Fibroblast of mammary gland (primary cell): ENCODE results near the gene ACVRL1.

ENCODE experiments used
- DNase-seq: peaks from one replicate; pipeline ENCODE4 v3.0.0-alpha.2; 2010; ENCODE audit warnings: low read depth
- H3K4me3 ChIP-seq: 2 replicates; pipeline ENCODE4 v1.5.1; 2011; ENCODE audit warnings: low read depth, mild to moderate bottlenecking, low read length, moderate library complexity; ENCODE audit not compliant: control insufficient read depth
- CTCF ChIP-seq: conservative IDR thresholded peaks from 2 replicates; pipeline ENCODE4 v1.5.1; 2011; ENCODE audit warnings: low read depth, low read length, inconsistent platforms; ENCODE audit not compliant: control insufficient read depth, insufficient read depth

The ACVRL1 gene

GRCh38 chr12:51953864-51954263 lies 46.6 kb downstream of the ACVRL1 start:
- H3K4me3 ChIP-seq: no peak overlapping the region
- TF ChIP-seq CTCF: no peak
- DNase-seq: no peak

GRCh38 chr12:51954561-51955361 lies 47.5 kb downstream of the ACVRL1 start:
- DNase-seq: peak; percentile 57
- no peak overlapping the region for H3K4me3 ChIP-seq

DNA sequence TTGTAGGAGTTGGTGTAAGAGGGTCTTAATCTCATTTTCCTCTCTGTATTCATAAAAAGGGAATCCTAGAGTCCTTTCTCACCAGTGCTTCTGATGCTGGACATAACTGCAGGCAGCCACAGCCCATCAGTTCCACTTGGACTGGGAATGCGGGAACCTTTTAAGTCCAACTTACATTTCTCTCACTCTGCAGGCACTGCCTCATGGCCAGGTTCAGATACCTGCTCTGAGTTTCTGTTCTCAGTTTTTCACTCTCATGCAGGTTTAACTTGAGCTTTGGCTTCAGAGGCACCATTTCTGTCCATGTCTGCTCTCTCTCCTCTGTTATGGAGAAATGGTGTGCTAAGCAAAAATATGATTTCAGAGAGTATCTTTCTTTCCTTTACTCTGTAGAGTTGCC lies 48.4 kb downstream of the ACVRL1 start:
- TF ChIP-seq CTCF: no peak
- no peak for DNase-seq
- no peak overlapping the region for H3K4me3 ChIP-seq

More at GRCh38 chr12:51954561-51955361, 47.5 kb downstream of the ACVRL1 start:
- no peak for TF ChIP-seq CTCF

DNA sequence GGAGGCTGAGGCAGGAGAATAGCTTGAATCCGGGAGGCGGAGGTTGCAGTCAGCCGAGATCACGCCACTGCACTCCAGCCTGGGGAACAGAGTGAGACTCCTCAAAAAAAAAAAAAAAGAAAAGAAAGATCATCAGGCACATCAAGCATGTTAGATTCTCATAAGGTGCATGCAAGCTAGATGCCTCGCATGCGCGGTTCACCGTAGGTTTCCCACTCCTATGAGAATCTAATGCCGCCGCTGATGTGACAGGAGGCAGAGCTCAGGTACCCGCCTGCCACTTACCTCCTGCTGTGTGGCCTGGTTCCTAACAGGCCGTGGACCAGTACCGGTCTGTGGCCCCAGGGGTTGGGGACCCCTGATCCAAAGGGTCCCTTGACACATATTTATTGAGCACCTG lies 51.2 kb downstream of the ACVRL1 start:
- no peak for TF ChIP-seq CTCF
- H3K4me3 ChIP-seq: no peak overlapping the region
- DNase-seq: no peak

- peak; percentile 66 for DNase-seq
- TF ChIP-seq CTCF: no peak
- no peak overlapping the region for H3K4me3 ChIP-seq
Measured at GRCh38 chr12:51959211-51959610, 51.9 kb downstream of the ACVRL1 start.

DNA sequence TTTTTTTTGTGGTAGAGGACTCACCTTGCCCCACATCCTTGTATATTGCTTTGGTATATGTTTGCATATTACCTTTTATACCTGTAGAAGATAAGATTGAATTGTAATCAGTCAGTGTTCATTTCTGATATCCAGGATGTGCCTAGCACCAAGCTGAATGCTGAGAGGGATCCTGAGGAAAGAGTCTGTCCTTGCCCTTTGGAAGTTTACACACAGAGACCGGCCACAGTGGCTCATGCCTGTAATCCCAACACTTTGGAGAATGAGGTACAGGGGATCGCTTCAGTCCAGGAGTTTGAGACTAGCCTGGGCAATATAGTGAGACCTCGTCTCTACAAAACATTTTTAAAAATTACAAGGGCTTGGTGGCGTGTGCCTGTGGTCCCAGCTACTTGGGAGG lies 52.6 kb downstream of the ACVRL1 start:
- no peak overlapping the region for H3K4me3 ChIP-seq
- no peak for DNase-seq
- TF ChIP-seq CTCF: no peak

- H3K4me3 ChIP-seq: no peak overlapping the region
- DNase-seq: no peak
- no peak for TF ChIP-seq CTCF
Measured at GRCh38 chr12:51960488-51960887, 53.2 kb downstream of the ACVRL1 start.
